Fibroblast of lung (primary cell): ENCODE measurements around the gene ACO1. TPM values are rescaled to one million over a fixed set of nuclear protein-coding genes. Genes with fewer than 3 reads are reported as not detected.

Experiments
- DNase-seq, 2 donors: peaks; one replicate each; pipeline versions ENCODE4 v3.0.0 to v3.0.0-alpha.2; 2010; ENCODE audit warnings: low read depth in 2 of 2
- H2AFZ ChIP-seq: 2 replicates; pipeline ENCODE4 v1.5.1; 2012; ENCODE audit warnings: low read length, control low read depth, inconsistent platforms
- H3K27ac ChIP-seq: 2 replicates; pipeline ENCODE4 v1.5.1; 2011; ENCODE audit warnings: low read length, control low read depth; ENCODE audit not compliant: insufficient read depth
- H3K27me3 ChIP-seq: 2 replicates; pipeline ENCODE4 v1.5.1; 2011; ENCODE audit warnings: mild to moderate bottlenecking, low read length; ENCODE audit not compliant: control insufficient read depth, insufficient read depth
- H3K36me3 ChIP-seq: 2 replicates; pipeline ENCODE4 v1.5.1; 2011; ENCODE audit warnings: low read length; ENCODE audit not compliant: control insufficient read depth, insufficient read depth
- H3K4me1 ChIP-seq: 2 replicates; pipeline ENCODE4 v1.5.1; 2011; ENCODE audit warnings: low read length; ENCODE audit not compliant: control insufficient read depth, insufficient read depth; ENCODE audit errors: extremely low read depth
- H3K4me2 ChIP-seq: 2 replicates; pipeline ENCODE4 v1.5.1; 2011; ENCODE audit warnings: low read length, control low read depth; ENCODE audit not compliant: insufficient read depth; ENCODE audit errors: extremely low read depth
- H3K4me3 ChIP-seq, 4 experiments: fragments of 200-600 bp in 1 of 4; sonication (generic) in 1 of 4; replicated peaks in 1 of 4; 2 replicates each; pipeline ENCODE4 v1.5.1; 2011 to 2016; ENCODE audit warnings: low read length in 4 of 4, low read depth in 3 of 4, mild to moderate bottlenecking in 3 of 4, control low read depth in 2 of 4, inconsistent platforms in 1 of 4, mixed read lengths in 1 of 4; ENCODE audit not compliant: insufficient read depth in 1 of 4; ENCODE audit errors: control extremely low read depth in 1 of 4
- H3K79me2 ChIP-seq: 2 replicates; pipeline ENCODE4 v1.5.1; 2012; ENCODE audit warnings: mild to moderate bottlenecking, low read length, inconsistent platforms; ENCODE audit not compliant: control insufficient read depth, insufficient read depth
- H3K9ac ChIP-seq: 2 replicates; pipeline ENCODE4 v1.5.1; 2011; ENCODE audit warnings: mild to moderate bottlenecking, low read length, control low read depth; ENCODE audit not compliant: insufficient read depth
- H3K9me3 ChIP-seq: 2 replicates; pipeline ENCODE4 v1.5.1; 2012; ENCODE audit warnings: low read depth, low read length; ENCODE audit not compliant: control insufficient read depth, insufficient read depth
- H4K20me1 ChIP-seq: 2 replicates; pipeline ENCODE4 v1.5.1; 2011; ENCODE audit warnings: low read length; ENCODE audit not compliant: control insufficient read depth, insufficient read depth; ENCODE audit errors: extremely low read depth
- CTCF ChIP-seq, 2 donors: IDR thresholded peaks in 1 of 2; conservative IDR thresholded peaks in 1 of 2; 1 replicate in 1 of 2; 2 replicates in 1 of 2; pipeline ENCODE4 v1.5.1; 2011 to 2012; ENCODE audit warnings: low read length in 2 of 2, control low read depth in 1 of 2, inconsistent platforms in 1 of 2, low read depth in 1 of 2, mild to moderate bottlenecking in 1 of 2
- EZH2 ChIP-seq: IDR thresholded peaks from 2 replicates; pipeline ENCODE4 v1.5.1; 2012; ENCODE audit warnings: low read length, control low read depth, mild to moderate bottlenecking; ENCODE audit errors: missing control alignments
- polyA plus RNA-seq, 2 donors: library from polyadenylated mRNA; depleted of rRNA in 1 of 2; stranded (reverse) in 1 of 2; unstranded in 1 of 2; fragments of >200 nt; gene quantifications; 2 replicates each; pipeline ENCODE4 v1.2.1, GENCODE V29; 2011 to 2012; ENCODE audit warnings: missing spikeins in 1 of 2
- total RNA-seq: library from RNA; depleted of rRNA; stranded (reverse); fragments of >200 nt; gene quantifications from 2 replicates; pipeline ENCODE4 v1.2.1, GENCODE V29; 2014

ACO1 gene
- total and polyA plus RNA-seq, 2 donors (not counting 1 experiment from before 2014, with no cell fraction given) = 77.8 to 158 TPM

GRCh38 chr9:32359452-32359851 lies 25.0 kb upstream of the ACO1 start:
- no peak overlapping the region for H3K4me3 ChIP-seq
- H3K79me2 ChIP-seq = no peaks in the 10 kb centered on the region
- no peaks in the 10 kb centered on the region for H3K9me3 ChIP-seq
- no peak overlapping the region for H3K4me2 ChIP-seq
- no peaks in the 10 kb centered on the region for H3K27me3 ChIP-seq
- H3K36me3 ChIP-seq = no peaks in the 10 kb centered on the region
- TF ChIP-seq CTCF (conservative IDR thresholded peaks at IDR 0.05 in 1 of 2, IDR thresholded peaks at IDR 0.05 in 1 of 2; ENCODE audit: low read depth in 1 of 2, low read length in 2 of 2) = no peak
- TF ChIP-seq EZH2 = no peak
- DNase-seq = no peak
- H2AFZ ChIP-seq = no peak overlapping the region
- no peak overlapping the region for H3K27ac ChIP-seq
- H4K20me1 ChIP-seq = no peaks in the 10 kb centered on the region
- H3K4me1 ChIP-seq = no peaks in the 10 kb centered on the region
- no peak overlapping the region for H3K9ac ChIP-seq

GRCh38 chr9:32360983-32361673 lies 23.3 kb upstream of the ACO1 start:
- Histone ChIP-seq H3K79me2 (no peaks in the 10 kb centered on the region), H3K27me3 (no peaks in the 10 kb centered on the region), H3K4me1 (no peaks in the 10 kb centered on the region), H3K4me3 (no peak overlapping the region), H3K27ac (no peak overlapping the region), H2AFZ (no peak overlapping the region), H3K9me3 (no peaks in the 10 kb centered on the region), H3K36me3 (no peaks in the 10 kb centered on the region), H3K9ac (no peak overlapping the region), H3K4me2 (no peak overlapping the region), H4K20me1 (no peaks in the 10 kb centered on the region)
- no peak for DNase-seq
- TF ChIP-seq CTCF (conservative IDR thresholded peaks at IDR 0.05 in 1 of 2, IDR thresholded peaks at IDR 0.05 in 1 of 2; ENCODE audit: low read depth in 1 of 2, low read length in 2 of 2) = no peak
- TF ChIP-seq EZH2 = no peak

GRCh38 chr9:32371279-32371678 lies 13.2 kb upstream of the ACO1 start:
- no peak overlapping the region for H2AFZ ChIP-seq
- no peak for DNase-seq
- TF ChIP-seq EZH2 (no peak), CTCF (conservative IDR thresholded peaks at IDR 0.05 in 1 of 2, IDR thresholded peaks at IDR 0.05 in 1 of 2; ENCODE audit: low read depth in 1 of 2, low read length in 2 of 2) (no peak)
- H3K27ac ChIP-seq = no peak overlapping the region
- no peak overlapping the region for H3K9ac ChIP-seq
- H3K4me3 ChIP-seq = no peak overlapping the region
- no peaks in the 10 kb centered on the region for H3K36me3 ChIP-seq
- H3K4me1 ChIP-seq = no peaks in the 10 kb centered on the region
- H3K4me2 ChIP-seq = no peak overlapping the region
- H3K79me2 ChIP-seq = no peaks in the 10 kb centered on the region
- no peaks in the 10 kb centered on the region for H4K20me1 ChIP-seq
- H3K27me3 ChIP-seq = no peaks in the 10 kb centered on the region
- no peaks in the 10 kb centered on the region for H3K9me3 ChIP-seq
